PC-3 (cell line): ENCODE measurements around the gene CSMD2. TPM values are rescaled to one million over a fixed set of nuclear protein-coding genes. Genes with fewer than 3 reads are reported as not detected.

Source experiments
- ATAC-seq: fragments of 200-7000 bp; cut with Tn5 transposase; 2 replicates; pipeline ENCODE4 v1.9.1; 2020; ENCODE audit warnings: mild to moderate bottlenecking, moderate library complexity
- BruUV-seq: library from RNA; stranded (reverse); fragments of 400-500 nt; replicated peaks from 2 replicates; lab custom pipeline; 2021; lab: Mats Ljungman, UMichigan
- CTCF ChIA-PET: fragments of 300-600 bp; sonication (Branson Sonifier 250); formaldehyde crosslinking; loops from one replicate; lab custom pipeline; 2022; ENCODE audit warnings: antibody characterized with exemption; lab: Charles Lee
- POLR2A ChIA-PET: fragments of 300-600 bp; sonication (Branson Sonifier 250); formaldehyde crosslinking; loops from one replicate; lab custom pipeline; 2022; ENCODE audit warnings: antibody characterized with exemption; ENCODE audit not compliant: unreplicated experiment; lab: Charles Lee
- DNase-seq: peaks from one replicate; pipeline ENCODE4 v3.0.0-alpha.2; 2015
- H2AFZ ChIP-seq: fragments of 300-600 bp; sonication (generic); 2 replicates; pipeline ENCODE4 v1.6.0; 2016; ENCODE audit warnings: antibody characterized with exemption, low read length
- H3F3A ChIP-seq: fragments of 300-600 bp; sonication (generic); one replicate; pipeline ENCODE4 v1.6.0; 2017; ENCODE audit warnings: antibody characterized with exemption, low read length, control low read depth, mild to moderate bottlenecking; ENCODE audit not compliant: unreplicated experiment
- H3K27ac ChIP-seq: fragments of 300-600 bp; sonication (generic); 2 replicates; pipeline ENCODE4 v1.5.1; 2016; ENCODE audit warnings: mild to moderate bottlenecking, low read length
- H3K27me3 ChIP-seq: fragments of 300-600 bp; sonication (generic); 2 replicates; pipeline ENCODE4 v1.6.1; 2016; ENCODE audit warnings: low read length, mixed read lengths
- H3K36me3 ChIP-seq: fragments of 300-600 bp; sonication (generic); 2 replicates; pipeline ENCODE4 v1.6.1; 2016; ENCODE audit warnings: low read depth, mixed run types, low read length, mixed read lengths
- H3K4me1 ChIP-seq: fragments of 300-600 bp; sonication (generic); 2 replicates; pipeline ENCODE4 v1.5.1; 2016; ENCODE audit warnings: low read length; ENCODE audit not compliant: insufficient read depth
- H3K4me2 ChIP-seq: fragments of 300-600 bp; sonication (generic); 2 replicates; pipeline ENCODE4 v1.6.0; 2016; ENCODE audit warnings: low read length
- H3K4me3 ChIP-seq: fragments of 300-600 bp; sonication (generic); 2 replicates; pipeline ENCODE4 v1.5.1; 2016; ENCODE audit warnings: mild to moderate bottlenecking, low read length, mixed read lengths
- H3K79me2 ChIP-seq: fragments of 300-600 bp; sonication (generic); 2 replicates; pipeline ENCODE4 v1.6.1; 2017; ENCODE audit warnings: low read length, mixed read lengths
- H3K9ac ChIP-seq: fragments of 300-600 bp; sonication (generic); 2 replicates; pipeline ENCODE4 v1.6.0; 2016; ENCODE audit warnings: mild to moderate bottlenecking, low read length
- H3K9me2 ChIP-seq: fragments of 300-600 bp; sonication (generic); replicated peaks from 2 replicates; pipeline ENCODE4 v1.6.1; 2016; ENCODE audit warnings: mixed run types, low read length, mixed read lengths
- H3K9me3 ChIP-seq: fragments of 300-600 bp; sonication (generic); 2 replicates; pipeline ENCODE4 v1.6.1; 2016; ENCODE audit warnings: low read length, mixed read lengths
- H4K20me1 ChIP-seq: fragments of 300-600 bp; sonication (generic); 2 replicates; pipeline ENCODE4 v1.6.1; 2016; ENCODE audit warnings: low read length, mixed read lengths
- CTCF ChIP-seq: fragments of 300-600 bp; sonication (generic); conservative IDR thresholded peaks from 2 replicates; pipeline ENCODE4 v1.5.1; 2017; ENCODE audit warnings: antibody characterized with exemption, low read depth, mild to moderate bottlenecking, low read length
- EZH2 ChIP-seq: fragments of 300-600 bp; sonication (generic); IDR thresholded peaks from one replicate; pipeline ENCODE4 v1.6.1; 2017; ENCODE audit warnings: antibody characterized with exemption, mild to moderate bottlenecking, low read length; ENCODE audit not compliant: unreplicated experiment
- EZH2phosphoT487 ChIP-seq: fragments of 300-600 bp; sonication (generic); IDR thresholded peaks from 2 replicates; pipeline ENCODE4 v1.6.1; 2018; ENCODE audit warnings: mild to moderate bottlenecking, antibody characterized with exemption, low read length, borderline replicate concordance
- intact Hi-C: fragments of 100-400 bp; cut with micrococcal nuclease; formaldehyde crosslinking; loops from 2 replicates; pipeline ENCODE4 v1.9.0; 2023
- total RNA-seq: library from RNA; depleted of rRNA; stranded (reverse); fragments of >200 nt; gene quantifications from 2 replicates; pipeline ENCODE4 v1.2.3, GENCODE V29; 2014

Gene CSMD2
- total RNA-seq, 1 experiment from 2014 or later, result not detected

GRCh38 chr1:34167389-34167788 is 2.4 kb upstream of the CSMD2 start:
- no peak overlapping the region for H3K4me3 ChIP-seq
- intact Hi-C loops, result no loop called here
- no peak overlapping the region for H3K9ac ChIP-seq
- H3K9me2 ChIP-seq, result no peaks in the 10 kb centered on the region
- ChIA-PET CTCF (no interaction called here), POLR2A (no interaction called here)
- H3K36me3 ChIP-seq, result no peaks in the 10 kb centered on the region
- DNase-seq (no peak), ATAC-seq (no peak)
- no peak overlapping the region for H2AFZ ChIP-seq
- peaks cover 44% of the 10 kb centered on the region for H3K27me3 ChIP-seq
- H3K4me1 ChIP-seq, result no peaks in the 10 kb centered on the region
- H3K27ac ChIP-seq, result no peak overlapping the region
- no peaks in the 10 kb centered on the region for H3K9me3 ChIP-seq
- no peaks in the 10 kb centered on the region for H3F3A ChIP-seq
- TF ChIP-seq EZH2phosphoT487, result no peak
- no peak for TF ChIP-seq CTCF
- TF ChIP-seq EZH2, result no peak
- no peak overlapping the region for H3K4me2 ChIP-seq
- BruUV-seq, result no TSS peak
- H4K20me1 ChIP-seq, result no peaks in the 10 kb centered on the region
- H3K79me2 ChIP-seq, result no peaks in the 10 kb centered on the region

GRCh38 chr1:34166625-34167361 is 1.8 kb upstream of the CSMD2 start:
- ATAC-seq (no peak), DNase-seq (no peak)
- no peaks in the 10 kb centered on the region for H4K20me1 ChIP-seq
- no peaks in the 10 kb centered on the region for H3K4me1 ChIP-seq
- POLR2A ChIA-PET, result no interaction called here
- CTCF ChIA-PET, result no interaction called here
- no peak overlapping the region for H2AFZ ChIP-seq
- H3K27me3 ChIP-seq, result peaks cover 44% of the 10 kb centered on the region
- no peaks in the 10 kb centered on the region for H3K36me3 ChIP-seq
- H3K9me3 ChIP-seq, result no peaks in the 10 kb centered on the region
- no peak overlapping the region for H3K4me3 ChIP-seq
- no peak overlapping the region for H3K9ac ChIP-seq
- no peaks in the 10 kb centered on the region for H3F3A ChIP-seq
- H3K4me2 ChIP-seq, result no peak overlapping the region
- H3K27ac ChIP-seq, result no peak overlapping the region
- intact Hi-C loops, result no loop called here
- BruUV-seq, result no TSS peak
- no peaks in the 10 kb centered on the region for H3K79me2 ChIP-seq
- H3K9me2 ChIP-seq, result no peaks in the 10 kb centered on the region
- TF ChIP-seq CTCF, result no peak

DNA sequence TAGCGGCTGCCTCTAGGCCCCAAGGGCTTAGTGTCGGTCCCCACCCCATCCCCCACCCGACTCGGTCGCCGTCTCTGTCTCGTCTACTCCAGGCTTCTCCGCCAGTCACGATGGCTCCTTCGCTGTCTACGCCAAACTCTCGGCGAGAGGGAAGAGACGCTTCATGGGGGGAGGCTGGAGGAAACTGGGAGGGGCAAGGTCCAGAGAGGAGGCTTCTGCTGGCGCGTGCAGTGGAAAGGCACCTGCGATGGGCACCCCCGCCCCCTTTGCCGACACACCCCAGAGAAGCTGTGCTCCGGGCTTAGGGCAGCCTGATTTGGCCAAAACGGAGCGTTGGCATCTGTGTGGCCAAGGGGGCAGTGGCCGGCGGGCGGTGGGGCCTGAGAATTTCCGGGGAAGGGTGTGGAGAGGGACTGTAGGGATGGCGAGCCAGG is 1.2 kb upstream of the CSMD2 start:
- H3K4me2 ChIP-seq, result no peak overlapping the region
- no peak for ATAC-seq
- H3K27ac ChIP-seq, result no peak overlapping the region
- H3K9me3 ChIP-seq, result no peaks in the 10 kb centered on the region
- ChIA-PET CTCF (no interaction called here), POLR2A (no interaction called here)
- H3K79me2 ChIP-seq, result no peaks in the 10 kb centered on the region
- H2AFZ ChIP-seq, result no peak overlapping the region
- no peaks in the 10 kb centered on the region for H3K36me3 ChIP-seq
- H3K4me1 ChIP-seq, result no peaks in the 10 kb centered on the region
- no peak overlapping the region for H3K4me3 ChIP-seq
- H4K20me1 ChIP-seq, result no peaks in the 10 kb centered on the region
- no peak for TF ChIP-seq CTCF
- no peak for TF ChIP-seq EZH2
- no peak for TF ChIP-seq EZH2phosphoT487
- H3K9me2 ChIP-seq, result no peaks in the 10 kb centered on the region
- no TSS peak for BruUV-seq
- no peak for DNase-seq
- peaks cover 49% of the 10 kb centered on the region for H3K27me3 ChIP-seq
- H3K9ac ChIP-seq, result no peak overlapping the region
- intact Hi-C loops, result no loop called here
- H3F3A ChIP-seq, result no peaks in the 10 kb centered on the region
